DOHH2 (cell line): ENCODE results near the gene VRK2.
"Not testable (repeated sequence)": the region's sequence is repeated elsewhere in the genome, so short reads cannot be mapped to it uniquely, and the experiment has no call there.

Experiments
- H3F3A ChIP-seq: fragments of 200-600 bp; sonication (generic), shearing (Covaris generic); 2 replicates; pipeline ENCODE4 v1.6.0; 2016; ENCODE audit warnings: antibody characterized with exemption, mild to moderate bottlenecking; ENCODE audit not compliant: control insufficient read depth, insufficient read depth
- H3K27ac ChIP-seq: fragments of 200-600 bp; sonication (generic); 2 replicates; pipeline ENCODE4 v1.5.1; 2014; ENCODE audit warnings: low read depth, mild to moderate bottlenecking, low read length, moderate library complexity
- H3K27me3 ChIP-seq: fragments of 200-600 bp; sonication (generic); 2 replicates; pipeline ENCODE4 v1.6.1; 2014; ENCODE audit warnings: mild to moderate bottlenecking, low read length, mixed read lengths; ENCODE audit not compliant: control insufficient read depth
- H3K36me3 ChIP-seq: fragments of 200-600 bp; sonication (generic); 2 replicates; pipeline ENCODE4 v1.6.1; 2014; ENCODE audit warnings: mild to moderate bottlenecking, low read length, moderate library complexity, mixed read lengths; ENCODE audit not compliant: control insufficient read depth
- H3K4me1 ChIP-seq: fragments of 200-600 bp; sonication (generic); 2 replicates; pipeline ENCODE4 v1.6.1; 2014; ENCODE audit warnings: mild to moderate bottlenecking, low read length, mixed read lengths; ENCODE audit not compliant: control insufficient read depth
- H3K4me2 ChIP-seq: fragments of 200-600 bp; sonication (generic); 2 replicates; pipeline ENCODE4 v1.6.0; 2014; ENCODE audit warnings: mild to moderate bottlenecking, low read length, moderate library complexity
- H3K4me3 ChIP-seq: fragments of 200-600 bp; sonication (generic); 2 replicates; pipeline ENCODE4 v1.5.1; 2014; ENCODE audit warnings: mild to moderate bottlenecking, low read length, mixed read lengths
- H3K79me2 ChIP-seq: fragments of 200-600 bp; sonication (generic); 2 replicates; pipeline ENCODE4 v1.6.1; 2014; ENCODE audit warnings: mild to moderate bottlenecking, low read length, mixed read lengths; ENCODE audit not compliant: control insufficient read depth
- H3K9me2 ChIP-seq: fragments of 200-600 bp; sonication (generic); replicated peaks from 2 replicates; pipeline ENCODE4 v1.6.1; 2014; ENCODE audit warnings: mild to moderate bottlenecking, low read length, mixed read lengths; ENCODE audit not compliant: control insufficient read depth
- H3K9me3 ChIP-seq: fragments of 200-600 bp; sonication (generic); 2 replicates; pipeline ENCODE4 v1.6.1; 2014; ENCODE audit warnings: antibody characterized with exemption, low read length, mixed read lengths; ENCODE audit not compliant: control insufficient read depth, insufficient read depth
- H4K20me1 ChIP-seq: fragments of 200-600 bp; sonication (generic); 2 replicates; pipeline ENCODE4 v1.6.0; 2014; ENCODE audit warnings: low read depth, mild to moderate bottlenecking, antibody characterized with exemption, low read length, moderate library complexity; ENCODE audit not compliant: control insufficient read depth, insufficient read depth
- EZH2phosphoT487 ChIP-seq: fragments of 200-600 bp; sonication (generic); IDR thresholded peaks from 2 replicates; pipeline ENCODE4 v1.6.1; 2017; ENCODE audit warnings: borderline replicate concordance, mild to moderate bottlenecking, antibody characterized with exemption, low read length, moderate library complexity, mixed read lengths
- TF ChIP-seq, protein P1 (sequence below): fragments of 200-600 bp; sonication (generic); IDR thresholded peaks from one replicate; pipeline ENCODE4 v1.5.1; 2014; ENCODE audit warnings: antibody characterized with exemption, mild to moderate bottlenecking, low read depth, low read length; ENCODE audit not compliant: poor library complexity, severe bottlenecking

Gene VRK2

DNA sequence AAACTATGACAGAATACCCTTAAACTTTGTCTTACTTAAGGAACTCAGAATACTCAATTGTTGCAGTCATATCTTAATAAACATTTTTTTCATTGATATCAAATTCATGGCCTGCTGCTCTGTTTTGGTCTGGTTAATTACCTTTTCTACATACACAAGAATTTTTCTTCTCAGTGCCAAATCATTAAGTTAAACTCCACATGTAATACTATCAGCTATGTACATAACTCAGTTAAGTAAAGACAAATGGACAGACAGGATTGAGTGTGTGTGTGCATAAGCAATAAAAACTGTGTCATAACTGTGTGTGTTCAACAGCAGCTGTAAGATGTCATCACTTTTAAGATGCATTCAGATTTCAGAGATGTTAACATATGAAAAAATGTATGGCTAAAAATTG lies 34.4 kb downstream of the VRK2 start:
- TF ChIP-seq, protein P1, sequence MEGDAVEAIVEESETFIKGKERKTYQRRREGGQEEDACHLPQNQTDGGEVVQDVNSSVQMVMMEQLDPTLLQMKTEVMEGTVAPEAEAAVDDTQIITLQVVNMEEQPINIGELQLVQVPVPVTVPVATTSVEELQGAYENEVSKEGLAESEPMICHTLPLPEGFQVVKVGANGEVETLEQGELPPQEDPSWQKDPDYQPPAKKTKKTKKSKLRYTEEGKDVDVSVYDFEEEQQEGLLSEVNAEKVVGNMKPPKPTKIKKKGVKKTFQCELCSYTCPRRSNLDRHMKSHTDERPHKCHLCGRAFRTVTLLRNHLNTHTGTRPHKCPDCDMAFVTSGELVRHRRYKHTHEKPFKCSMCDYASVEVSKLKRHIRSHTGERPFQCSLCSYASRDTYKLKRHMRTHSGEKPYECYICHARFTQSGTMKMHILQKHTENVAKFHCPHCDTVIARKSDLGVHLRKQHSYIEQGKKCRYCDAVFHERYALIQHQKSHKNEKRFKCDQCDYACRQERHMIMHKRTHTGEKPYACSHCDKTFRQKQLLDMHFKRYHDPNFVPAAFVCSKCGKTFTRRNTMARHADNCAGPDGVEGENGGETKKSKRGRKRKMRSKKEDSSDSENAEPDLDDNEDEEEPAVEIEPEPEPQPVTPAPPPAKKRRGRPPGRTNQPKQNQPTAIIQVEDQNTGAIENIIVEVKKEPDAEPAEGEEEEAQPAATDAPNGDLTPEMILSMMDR: no peak
- TF ChIP-seq EZH2phosphoT487: no peak
- Histone ChIP-seq H3K4me3 (no peak overlapping the region), H4K20me1 (no peaks in the 10 kb centered on the region), H3F3A (no peaks in the 10 kb centered on the region), H3K4me1 (no peaks in the 10 kb centered on the region), H3K4me2 (no peak overlapping the region), H3K27me3 (no peaks in the 10 kb centered on the region), H3K36me3 (peaks cover 7% of the 10 kb centered on the region), H3K9me3 (no peaks in the 10 kb centered on the region), H3K79me2 (0 out of 2 replicates have a peak, but pooled peaks cover 6% of the 10 kb centered on the region), H3K27ac (no peak overlapping the region), H3K9me2 (no peaks in the 10 kb centered on the region)

DNA sequence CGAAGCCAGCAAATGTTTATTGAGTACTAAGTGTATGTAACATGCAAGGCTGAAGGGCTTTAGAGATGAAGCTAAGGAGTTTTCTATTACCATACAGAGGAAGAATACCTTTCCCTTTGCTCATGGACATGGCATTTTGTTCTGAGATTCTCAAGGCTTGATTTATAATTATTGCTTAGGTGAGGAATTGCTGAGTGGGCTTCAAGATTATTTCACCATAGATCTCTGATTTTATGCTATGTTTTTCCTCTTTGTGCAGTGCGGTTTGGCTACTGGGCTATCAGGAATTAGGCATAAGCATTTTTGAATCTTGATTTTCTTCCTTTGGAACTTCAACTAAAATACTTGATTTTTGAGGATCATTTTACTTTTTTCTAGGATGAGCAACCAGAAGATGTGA lies 42.5 kb downstream of the VRK2 start:
- H3K79me2 ChIP-seq: no peaks in the 10 kb centered on the region
- no peaks in the 10 kb centered on the region for H4K20me1 ChIP-seq
- no peak for TF ChIP-seq EZH2phosphoT487
- TF ChIP-seq, protein P1: no peak
- no peak overlapping the region for H3K4me3 ChIP-seq
- H3K9me2 ChIP-seq: no peaks in the 10 kb centered on the region
- no peaks in the 10 kb centered on the region for H3K27me3 ChIP-seq
- no peak overlapping the region for H3K27ac ChIP-seq
- no peaks in the 10 kb centered on the region for H3K4me1 ChIP-seq
- H3F3A ChIP-seq: no peaks in the 10 kb centered on the region
- no peak overlapping the region for H3K4me2 ChIP-seq
- H3K36me3 ChIP-seq: peaks cover 49% of the 10 kb centered on the region
- H3K9me3 ChIP-seq: no peaks in the 10 kb centered on the region

DNA sequence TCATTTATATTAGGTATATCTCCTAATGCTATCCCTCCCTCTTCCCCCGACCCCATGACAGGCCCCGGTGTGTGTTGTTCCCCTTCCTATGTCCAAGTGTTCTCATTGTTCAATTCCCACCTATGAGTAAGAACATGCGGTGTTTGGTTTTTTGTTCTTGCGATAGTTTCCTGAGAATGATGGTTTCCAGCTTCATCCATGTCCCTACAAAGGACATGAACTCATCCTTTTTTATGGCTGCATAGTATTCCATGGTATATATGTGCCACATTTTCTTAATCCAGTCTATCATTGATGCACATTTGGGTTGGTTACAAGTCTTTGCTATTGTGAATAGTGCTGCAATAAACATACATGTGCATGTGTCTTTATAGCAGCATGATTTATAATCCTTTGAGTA lies 46.2 kb downstream of the VRK2 start:
- H3K79me2 ChIP-seq, H3K4me1 ChIP-seq, H3K4me3 ChIP-seq, H4K20me1 ChIP-seq, H3K4me2 ChIP-seq, H3F3A ChIP-seq, H3K27ac ChIP-seq, H3K27me3 ChIP-seq, H3K9me2 ChIP-seq, H3K9me3 ChIP-seq: not testable (repeated sequence)
- peaks cover 40% of the 10 kb centered on the region for H3K36me3 ChIP-seq

DNA sequence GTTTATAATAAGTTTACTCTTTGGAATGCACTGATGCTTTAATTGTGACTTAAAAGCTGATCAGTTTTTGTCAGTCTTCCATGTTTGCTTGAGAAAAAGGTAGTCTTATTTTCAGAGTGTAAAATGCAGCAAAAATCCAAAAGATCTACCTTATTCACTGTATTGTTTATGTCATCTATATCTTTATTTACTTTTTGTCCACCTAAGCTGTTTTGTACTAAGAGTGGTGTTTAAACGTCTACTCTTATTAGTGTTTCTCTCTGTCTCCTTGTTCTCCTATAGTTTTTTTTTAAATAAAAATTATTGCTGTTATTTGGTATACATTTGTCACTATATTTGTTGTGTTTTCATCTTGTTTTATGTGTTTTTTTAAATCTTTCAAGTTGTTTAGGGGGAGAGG lies 50.4 kb downstream of the VRK2 start:
- H3K9me2 ChIP-seq: no peaks in the 10 kb centered on the region
- no peak overlapping the region for H3K4me2 ChIP-seq
- H3K36me3 ChIP-seq: peaks cover 7% of the 10 kb centered on the region
- no peak overlapping the region for H3K27ac ChIP-seq
- no peak overlapping the region for H3K4me3 ChIP-seq
- no peaks in the 10 kb centered on the region for H3F3A ChIP-seq
- H3K27me3 ChIP-seq: no peaks in the 10 kb centered on the region
- TF ChIP-seq, protein P1: no peak
- TF ChIP-seq EZH2phosphoT487: no peak
- no peaks in the 10 kb centered on the region for H3K4me1 ChIP-seq
- H3K9me3 ChIP-seq: no peaks in the 10 kb centered on the region
- H3K79me2 ChIP-seq: no peaks in the 10 kb centered on the region
- H4K20me1 ChIP-seq: no peaks in the 10 kb centered on the region
